ENCODE data around the gene GPR4.
"Not testable (repeated sequence)": the region's sequence is repeated elsewhere in the genome, so short reads cannot be mapped to it uniquely, and the experiment has no call there.

GPR4 gene

GRCh38 chr19:45601524-45602374 lies at the start of gene GPR4:
GPR4 (minus strand) TSS chr19:45602212; CDS start chr19:45591866, 10,346 bp downstream.
- DNase-seq (ENCODE audit: low read depth), result no peak

GRCh38 chr19:45650722-45651121 lies 48.7 kb upstream of the GPR4 start:
- DNase-seq (ENCODE audit: low read depth), result no peak

DNA sequence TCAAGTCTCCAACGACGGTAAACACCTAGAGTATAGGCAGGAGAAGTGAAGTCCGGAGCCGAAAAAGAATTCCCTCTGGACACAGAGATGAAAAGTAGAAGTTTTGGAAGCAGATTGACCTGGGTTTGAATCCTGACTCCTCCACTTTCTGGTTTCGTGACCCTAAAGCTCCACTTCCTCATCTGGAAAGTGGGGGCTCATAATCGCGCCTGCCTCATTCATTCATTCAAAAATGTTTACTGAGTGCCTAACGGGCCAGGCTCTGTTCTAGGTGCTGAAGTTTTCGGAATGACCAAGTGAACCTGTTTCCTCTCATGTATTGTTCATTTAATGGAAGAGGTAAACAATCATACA lies 44.3 kb upstream of the GPR4 start:
- no peak for DNase-seq (ENCODE audit: low read depth)

- peak; percentile 66 for DNase-seq (ENCODE audit: low read depth)
These were observed 43.8 kb upstream of the GPR4 start for GRCh38 chr19:45645631-45646344.

GRCh38 chr19:45645068-45645630 lies 43.1 kb upstream of the GPR4 start:
- DNase-seq (ENCODE audit: low read depth), result no peak

DNA sequence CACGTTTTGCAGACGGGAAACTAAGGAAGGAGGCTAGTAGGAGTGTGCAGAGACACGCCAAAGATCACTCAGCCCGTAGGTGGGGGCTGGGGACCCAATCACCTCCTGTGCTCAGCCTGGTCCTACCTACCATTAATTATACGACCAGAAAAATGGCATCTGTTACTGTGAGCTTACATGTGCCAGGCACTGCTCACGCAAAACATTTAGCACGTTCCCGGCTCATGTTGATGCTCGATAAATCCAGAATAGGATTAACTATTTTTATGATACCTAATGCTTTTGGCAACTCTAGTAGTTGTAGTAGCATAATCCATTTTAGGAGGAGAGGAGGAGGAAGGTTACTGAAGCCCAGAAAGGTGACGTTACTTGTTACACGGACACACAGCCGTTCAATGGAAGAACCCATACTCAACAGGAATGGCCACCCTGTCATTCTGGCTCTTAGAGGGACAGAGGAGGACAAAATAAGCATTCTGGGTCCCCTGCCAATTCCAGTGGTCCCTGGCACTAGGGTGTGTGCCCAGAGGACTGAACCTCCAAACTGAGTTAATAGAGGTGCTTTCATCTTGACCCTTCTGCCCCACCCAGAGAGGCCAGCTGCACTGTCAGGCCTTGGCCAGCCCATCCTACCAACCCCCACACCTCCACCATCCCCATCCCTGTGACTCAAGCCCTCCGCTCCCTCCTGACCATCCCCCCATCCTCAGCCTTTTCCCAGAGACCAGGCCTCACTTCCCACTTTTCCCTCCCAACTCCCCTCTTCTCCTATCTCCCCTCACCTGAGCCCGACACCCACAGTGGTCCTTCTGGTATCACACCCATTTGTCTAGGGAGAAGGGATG lies 42.1 kb upstream of the GPR4 start:
- no peak for DNase-seq (ENCODE audit: low read depth)

DNA sequence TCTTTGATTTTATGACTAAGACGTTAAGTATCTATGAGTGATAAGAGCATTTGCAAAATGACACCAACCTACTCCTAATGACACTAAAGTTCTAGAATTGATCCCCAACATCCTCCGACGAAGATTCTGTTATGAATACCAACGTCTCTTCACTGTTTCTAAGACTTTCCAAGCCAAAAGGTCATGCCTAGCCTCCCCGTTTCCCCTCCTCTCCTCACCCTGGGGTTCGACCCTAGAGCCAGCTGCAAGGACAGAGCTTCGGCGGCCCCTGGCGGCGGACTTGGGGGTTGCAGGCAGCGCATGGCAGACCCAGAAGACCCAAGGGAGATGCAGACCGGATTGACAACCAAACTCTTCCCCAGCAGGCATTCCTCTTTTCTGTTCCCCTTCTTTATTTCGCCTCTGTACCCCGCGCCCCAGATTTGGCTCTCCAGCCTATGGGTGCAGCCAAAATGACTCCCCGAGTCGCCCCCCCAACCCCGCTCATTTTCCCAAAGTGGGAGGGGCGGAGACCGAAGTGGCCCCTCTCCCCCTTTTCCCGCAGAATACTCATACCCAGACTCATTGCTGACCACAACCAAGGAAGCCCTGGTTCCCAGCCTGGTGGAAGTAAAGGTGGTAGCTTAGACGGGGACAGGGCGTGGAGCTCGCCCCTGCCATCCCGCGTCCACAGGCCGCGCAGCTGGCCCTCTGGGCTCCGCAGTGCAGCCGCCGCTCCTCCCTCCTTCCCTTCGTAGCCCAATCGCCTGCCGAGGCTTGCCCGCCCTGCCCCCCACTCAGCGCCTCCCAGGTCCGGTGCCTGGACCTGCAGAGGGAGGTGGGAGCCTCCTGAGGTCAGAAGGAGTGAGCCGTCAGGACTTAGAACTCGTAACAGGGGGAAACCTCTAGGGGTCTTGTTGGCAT lies 41.3 kb upstream of the GPR4 start:
- DNase-seq (ENCODE audit: low read depth), result peak; percentile 60

GRCh38 chr19:45641274-45642105 lies 39.5 kb upstream of the GPR4 start:
- DNase-seq (ENCODE audit: low read depth), result no peak

- DNase-seq (ENCODE audit: low read depth), result no peak
These were observed 38.8 kb upstream of the GPR4 start for GRCh38 chr19:45640849-45641273.

DNA sequence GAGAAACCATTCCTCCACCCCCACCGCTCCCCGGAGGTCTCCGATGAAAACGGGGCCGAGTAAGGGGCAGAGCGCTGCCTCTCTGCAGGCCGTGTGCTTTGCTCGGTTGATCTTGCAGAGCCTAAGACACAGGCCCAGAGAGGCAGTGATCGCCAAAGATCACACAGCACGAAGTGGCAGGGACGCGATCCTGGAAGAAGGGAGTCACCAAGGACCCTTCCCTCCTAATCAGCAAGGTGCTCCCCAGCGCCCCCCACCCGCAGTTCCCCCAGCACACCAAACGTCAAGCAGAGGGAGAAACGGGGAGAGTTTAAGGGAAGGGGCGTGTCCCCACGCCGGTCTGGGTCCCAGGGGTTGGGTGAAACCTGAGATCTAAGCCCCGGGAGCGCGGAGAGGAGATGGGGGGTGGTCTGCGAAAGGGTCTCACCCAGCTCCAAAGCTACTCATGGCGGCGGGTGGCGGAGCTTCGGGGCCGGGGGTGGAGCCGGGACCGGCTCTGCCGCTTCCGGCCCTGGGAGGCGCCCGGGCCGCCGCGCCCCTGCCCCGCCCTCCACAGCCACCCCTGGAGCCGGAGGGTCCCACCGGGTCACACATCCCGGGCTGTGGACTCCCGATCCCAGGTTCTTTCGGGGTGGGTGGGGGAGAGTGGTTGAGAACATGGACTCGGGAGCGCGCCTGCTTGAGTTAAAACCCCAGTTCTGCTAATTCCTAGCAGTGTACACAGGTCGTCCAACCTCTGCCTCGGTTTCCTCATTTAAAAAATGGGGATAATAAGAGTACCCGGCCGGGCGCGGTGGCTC lies 37.1 kb upstream of the GPR4 start, which contains the start of gene EML2:
EML2 (minus strand) TSS at position 468 of the 800 bp plus-strand sequence; CDS start at position 447, 21 bp downstream.
- no peak for DNase-seq (ENCODE audit: low read depth)

- DNase-seq (ENCODE audit: low read depth), result no peak
These were observed 36.1 kb upstream of the GPR4 start for GRCh38 chr19:45637890-45638667.

DNA sequence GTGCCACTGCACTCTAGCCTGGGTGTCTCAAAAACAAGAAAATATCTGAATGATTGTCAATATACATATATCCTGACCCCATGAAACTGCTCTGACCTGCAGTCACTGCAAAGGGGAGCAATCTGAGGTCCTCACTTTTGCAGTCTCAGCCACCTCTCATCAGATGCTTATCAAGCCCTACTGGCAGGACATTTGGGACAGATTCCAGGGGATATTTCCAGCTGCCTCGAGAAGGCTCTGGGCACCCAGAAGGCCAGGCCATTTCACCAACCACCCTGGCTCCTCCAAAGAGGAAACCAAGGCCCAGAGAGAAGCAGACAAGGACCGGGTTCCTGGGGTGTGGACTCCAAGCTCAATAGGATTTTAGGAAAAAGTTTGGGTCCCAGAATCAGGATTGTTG lies 34.9 kb upstream of the GPR4 start:
- no peak for DNase-seq (ENCODE audit: low read depth)

GRCh38 chr19:45636275-45636674 lies 34.3 kb upstream of the GPR4 start:
- DNase-seq (ENCODE audit: low read depth), result no peak

GRCh38 chr19:45632468-45633196 lies 30.6 kb upstream of the GPR4 start:
- DNase-seq (ENCODE audit: low read depth), result peak; percentile 88

DNA sequence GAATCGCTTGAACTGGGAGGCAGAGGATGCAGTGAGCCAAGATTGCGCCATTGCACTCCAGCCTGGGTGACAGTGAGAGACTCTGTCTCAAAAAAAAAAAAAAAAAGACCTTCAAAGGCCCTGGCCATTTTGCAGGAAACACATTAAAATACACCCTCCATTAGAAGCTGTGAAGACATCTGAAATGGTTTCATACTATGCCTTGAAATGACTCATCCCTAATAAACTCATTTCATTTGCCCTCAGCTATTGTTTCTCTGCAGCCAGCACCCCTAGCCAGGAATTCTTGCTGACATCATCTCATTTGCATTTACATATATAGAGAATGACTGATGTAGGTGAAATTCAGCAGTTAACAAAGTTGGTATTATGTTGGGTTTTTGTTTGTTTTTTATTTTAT lies 28.5 kb upstream of the GPR4 start:
- peak; percentile 64 for DNase-seq (ENCODE audit: low read depth)

DNA sequence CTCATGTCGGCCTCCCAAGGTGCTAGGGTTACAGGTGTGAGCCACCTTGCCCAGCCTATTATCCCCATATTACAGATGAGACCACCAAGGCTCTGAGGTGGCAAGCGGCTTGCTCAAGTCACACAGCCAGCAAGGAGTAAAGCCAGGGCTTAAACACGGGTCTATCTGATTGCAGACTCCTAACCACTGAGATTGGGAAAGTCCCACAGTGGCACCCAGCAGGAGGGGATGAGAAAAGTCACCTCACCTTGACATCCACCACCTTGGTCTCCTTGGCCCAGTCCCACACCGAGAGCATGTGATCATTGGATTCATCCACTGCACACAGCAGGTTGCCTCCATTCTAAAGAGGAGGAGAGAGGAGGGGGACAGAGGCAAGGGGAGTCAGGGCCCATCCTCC lies 27.7 kb upstream of the GPR4 start:
- DNase-seq (ENCODE audit: low read depth), result no peak

DNA sequence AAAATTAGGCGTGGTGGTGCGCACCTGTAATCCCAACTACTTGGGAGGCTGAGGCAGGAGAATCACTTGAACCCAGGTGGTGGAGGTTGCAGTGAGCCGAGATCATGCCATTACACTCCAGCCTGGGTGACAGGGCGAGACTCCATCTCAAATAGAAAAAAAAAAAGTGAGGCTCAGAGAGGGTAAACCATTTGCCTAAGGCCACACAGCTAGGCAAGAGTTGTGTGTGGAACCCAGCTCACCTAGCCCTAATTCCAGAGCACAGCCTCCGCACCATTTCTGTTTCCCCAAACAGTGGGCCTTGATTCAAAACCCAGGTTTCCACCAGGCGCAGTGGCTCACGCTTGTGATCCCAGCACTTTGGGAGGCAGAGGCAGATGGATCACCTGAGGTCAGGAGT lies 26.2 kb upstream of the GPR4 start:
- DNase-seq (ENCODE audit: low read depth), result not testable (repeated sequence)

DNA sequence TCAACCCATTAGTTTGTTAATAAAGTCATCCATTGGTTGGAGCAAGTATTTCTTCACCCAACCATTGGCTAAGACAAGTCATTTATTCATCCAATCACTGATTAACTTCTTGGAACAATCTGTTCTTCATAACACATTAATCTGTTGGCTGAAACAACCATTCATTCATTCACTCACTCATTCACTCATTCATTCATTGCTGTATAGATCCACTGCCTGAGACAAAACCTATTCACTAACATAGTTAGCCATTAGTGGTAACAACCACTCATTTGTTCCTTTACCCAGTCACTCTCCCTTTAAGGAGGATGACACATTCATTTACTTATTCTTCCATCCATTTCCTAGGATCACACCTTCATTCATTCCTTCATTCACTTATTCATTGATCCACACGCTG lies 22.0 kb upstream of the GPR4 start:
- no peak for DNase-seq (ENCODE audit: low read depth)

Measured in fibroblast of the conjunctiva (primary cell).